MCF 10A (cell line): ENCODE measurements around the gene FAM151B. TPM values are rescaled to one million over a fixed set of nuclear protein-coding genes. Genes with fewer than 3 reads are reported as not detected.

Experiments
- Bru-seq: library from RNA; stranded (reverse); fragments of 400-500 nt; gene quantifications from one replicate; lab custom pipeline; 2021; lab: Mats Ljungman, UMichigan
- BruChase-seq, 2 experiments: library from RNA; stranded (reverse); fragments of 400-500 nt; gene quantifications; one replicate each; lab custom pipeline; 2021; lab: Mats Ljungman, UMichigan
- BruUV-seq: library from RNA; stranded (reverse); fragments of 400-500 nt; replicated peaks from 2 replicates; lab custom pipeline; 2021; lab: Mats Ljungman, UMichigan
- CTCF ChIA-PET: fragments of 300-600 bp; sonication (Branson Sonifier 250); formaldehyde crosslinking; extraction: SDS; loops from one replicate; lab custom pipeline; 2021; ENCODE audit warnings: antibody characterized with exemption, inconsistent platforms; lab: Yijun Ruan, JAX
- POLR2A ChIA-PET: fragments of 300-600, 350-650 bp; sonication (Branson Sonifier 250); formaldehyde crosslinking; extraction: SDS; loops from one replicate; lab custom pipeline; 2020; ENCODE audit warnings: antibody characterized with exemption, inconsistent platforms; lab: Yijun Ruan, JAX
- DNase-seq: peaks from one replicate; pipeline ENCODE4 v3.0.0-alpha.2; 2018; ENCODE audit not compliant: unreplicated experiment
- H3K27ac Mint-ChIP-seq: one replicate; pipeline ENCODE4 v1.8.0; 2022; ENCODE audit warnings: mild to moderate bottlenecking, low read depth, mixed read lengths; ENCODE audit not compliant: unreplicated experiment
- H3K27me3 Mint-ChIP-seq: one replicate; pipeline ENCODE4 v1.8.0; 2022; ENCODE audit warnings: mixed read lengths; ENCODE audit not compliant: insufficient read depth, unreplicated experiment
- H3K36me3 Mint-ChIP-seq: one replicate; pipeline ENCODE4 v1.8.0; 2022; ENCODE audit warnings: mild to moderate bottlenecking, moderate library complexity, mixed read lengths; ENCODE audit not compliant: insufficient read depth, unreplicated experiment
- H3K4me1 Mint-ChIP-seq: one replicate; pipeline ENCODE4 v1.8.0; 2022; ENCODE audit warnings: mixed read lengths; ENCODE audit not compliant: insufficient read depth, unreplicated experiment
- H3K4me3 Mint-ChIP-seq: one replicate; pipeline ENCODE4 v1.8.0; 2022; ENCODE audit warnings: mild to moderate bottlenecking, moderate library complexity, mixed read lengths; ENCODE audit not compliant: unreplicated experiment
- H3K9me3 Mint-ChIP-seq: one replicate; pipeline ENCODE4 v1.8.0; 2022; ENCODE audit warnings: mixed read lengths; ENCODE audit not compliant: unreplicated experiment
- intact Hi-C: fragments of 100-400 bp; cut with micrococcal nuclease; formaldehyde crosslinking; loops from 2 replicates; pipeline ENCODE4 v1.14.1; 2022
- long read RNA-seq: library from polyadenylated mRNA; stranded (forward); transcript quantifications from one replicate; pipeline ENCODE4 v2.0.0, GENCODE V29; 2022
- total RNA-seq: library from RNA; stranded (reverse); gene quantifications from 2 replicates; pipeline ENCODE4 v1.2.3, GENCODE V29; 2022
- TF ChIP-seq, protein P1 (sequence below): fragments of 200-600 bp; IDR thresholded peaks from one replicate; pipeline ENCODE4 v1.8.0; 2022; ENCODE audit warnings: antibody characterized with exemption, mild to moderate bottlenecking; ENCODE audit not compliant: unreplicated experiment

The FAM151B gene
- total RNA-seq (1.8 TPM in 2 replicates), Bru-seq, nascent RNA (percentile 48 among the genes with signal in this experiment), BruChase-seq, experiment 1, labeled RNA remaining after a 6-hour chase (percentile 66 among the genes with signal in this experiment), BruChase-seq, experiment 2, labeled RNA remaining after a 2-hour chase (percentile 62 among the genes with signal in this experiment)
- long read RNA-seq, partial matches to known transcripts, result 0 of 3 reads
- long read RNA-seq, other reads (novel, unspliced or antisense), result 1 of 3 reads

DNA sequence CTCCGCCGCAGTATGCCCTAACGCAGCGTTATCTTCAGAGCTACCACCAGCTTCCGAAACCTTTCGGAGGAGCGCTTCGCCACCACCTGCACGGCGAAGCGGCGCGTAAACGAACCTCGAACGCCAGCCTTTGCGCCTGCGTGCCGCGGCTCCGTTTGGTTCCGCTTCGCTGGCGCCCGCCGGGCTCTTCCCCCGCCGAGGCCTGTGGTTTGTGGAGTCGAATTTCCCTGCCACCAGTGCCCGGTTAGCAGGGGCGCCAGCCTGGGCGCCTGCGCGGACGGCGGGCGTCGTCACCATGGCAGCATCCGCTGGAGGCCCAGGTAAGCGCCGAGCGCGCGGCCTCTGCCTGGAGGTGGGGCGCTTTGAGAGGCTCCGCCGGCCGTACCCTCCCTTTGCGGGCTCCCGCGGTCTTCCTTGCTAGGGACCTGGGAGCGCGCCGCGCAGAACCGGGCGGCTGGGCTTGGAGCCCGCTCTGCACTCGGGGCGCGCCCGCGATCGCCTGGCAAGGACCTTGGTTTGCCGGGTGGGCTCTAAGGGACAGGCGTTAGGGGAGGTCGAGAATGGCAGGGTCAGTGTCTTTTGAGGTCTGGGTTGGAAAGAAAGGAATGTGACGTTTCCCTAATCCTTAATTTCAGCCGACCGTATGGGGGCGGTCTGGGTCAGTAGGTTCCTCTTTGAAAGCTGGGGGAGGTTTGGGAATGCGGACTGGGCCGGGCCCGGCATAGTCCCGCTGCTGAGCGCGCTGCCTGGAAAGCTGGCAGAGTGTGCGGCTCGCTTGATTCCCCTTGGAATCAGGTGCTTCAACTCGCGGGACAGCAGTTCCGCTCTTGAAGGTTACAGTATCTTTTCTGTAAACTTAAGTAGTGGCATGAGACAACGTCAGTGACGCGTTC lies at the start of gene FAM151B:
TSS of gene FAM151B (plus strand) at position 272 of the 893 bp plus-strand sequence. CDS start at position 296, 24 bp downstream.
- Mint-ChIP-seq H3K4me1 (peaks cover 17% of the 10 kb centered on the region), H3K27me3 (no peaks in the 10 kb centered on the region), H3K27ac (peak within 1 kb of the TSS; percentile 94), H3K9me3 (peaks cover 2% of the 10 kb centered on the region), H3K4me3 (peak within 1 kb of the TSS; percentile 95), H3K36me3 (peaks cover 42% of the 10 kb centered on the region)
- BruUV-seq, result no TSS peak
- DNase-seq, result peak; percentile 95
- CTCF ChIA-PET, result interaction anchor here (0.5 to 1.0 kb wide), 4 partner anchors 184 to 541 kb away, joined by 3 to 5 read pairs (median 3); no protein-coding TSS in a partner anchor
- TF ChIP-seq, protein P1, sequence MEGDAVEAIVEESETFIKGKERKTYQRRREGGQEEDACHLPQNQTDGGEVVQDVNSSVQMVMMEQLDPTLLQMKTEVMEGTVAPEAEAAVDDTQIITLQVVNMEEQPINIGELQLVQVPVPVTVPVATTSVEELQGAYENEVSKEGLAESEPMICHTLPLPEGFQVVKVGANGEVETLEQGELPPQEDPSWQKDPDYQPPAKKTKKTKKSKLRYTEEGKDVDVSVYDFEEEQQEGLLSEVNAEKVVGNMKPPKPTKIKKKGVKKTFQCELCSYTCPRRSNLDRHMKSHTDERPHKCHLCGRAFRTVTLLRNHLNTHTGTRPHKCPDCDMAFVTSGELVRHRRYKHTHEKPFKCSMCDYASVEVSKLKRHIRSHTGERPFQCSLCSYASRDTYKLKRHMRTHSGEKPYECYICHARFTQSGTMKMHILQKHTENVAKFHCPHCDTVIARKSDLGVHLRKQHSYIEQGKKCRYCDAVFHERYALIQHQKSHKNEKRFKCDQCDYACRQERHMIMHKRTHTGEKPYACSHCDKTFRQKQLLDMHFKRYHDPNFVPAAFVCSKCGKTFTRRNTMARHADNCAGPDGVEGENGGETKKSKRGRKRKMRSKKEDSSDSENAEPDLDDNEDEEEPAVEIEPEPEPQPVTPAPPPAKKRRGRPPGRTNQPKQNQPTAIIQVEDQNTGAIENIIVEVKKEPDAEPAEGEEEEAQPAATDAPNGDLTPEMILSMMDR, result peak; percentile 34
- POLR2A ChIA-PET, result interaction anchor here (0.6 to 3.0 kb wide), 16 partner anchors 8 to 232 kb away, joined by 3 to 52 read pairs (median 4); partner anchors contain the start of genes DHFR, MSH3, SERINC5 and ZFYVE16
- intact Hi-C loops, result loop anchor here (1.0 to 5.0 kb wide), 3 partner anchors 167 to 679 kb away; partner anchors contain the start of genes DHFR and MSH3

GRCh38 chr5:80438739-80439138 lies 49.2 kb upstream of the FAM151B start:
- H3K4me3 Mint-ChIP-seq, result no peak overlapping the region
- no peak for DNase-seq
- BruUV-seq, result no TSS peak
- H3K36me3 Mint-ChIP-seq, result peaks cover 40% of the 10 kb centered on the region
- intact Hi-C loops, result no loop called here
- H3K9me3 Mint-ChIP-seq, result no peaks in the 10 kb centered on the region
- CTCF ChIA-PET, result no interaction called here
- no peaks in the 10 kb centered on the region for H3K27me3 Mint-ChIP-seq
- no peaks in the 10 kb centered on the region for H3K4me1 Mint-ChIP-seq
- POLR2A ChIA-PET, result interaction anchor here (1.2 kb wide), 1 partner anchor 29 kb away, joined by 3 read pairs; no protein-coding TSS in a partner anchor
- H3K27ac Mint-ChIP-seq, result no peak overlapping the region
- TF ChIP-seq, protein P1, result no peak

DNA sequence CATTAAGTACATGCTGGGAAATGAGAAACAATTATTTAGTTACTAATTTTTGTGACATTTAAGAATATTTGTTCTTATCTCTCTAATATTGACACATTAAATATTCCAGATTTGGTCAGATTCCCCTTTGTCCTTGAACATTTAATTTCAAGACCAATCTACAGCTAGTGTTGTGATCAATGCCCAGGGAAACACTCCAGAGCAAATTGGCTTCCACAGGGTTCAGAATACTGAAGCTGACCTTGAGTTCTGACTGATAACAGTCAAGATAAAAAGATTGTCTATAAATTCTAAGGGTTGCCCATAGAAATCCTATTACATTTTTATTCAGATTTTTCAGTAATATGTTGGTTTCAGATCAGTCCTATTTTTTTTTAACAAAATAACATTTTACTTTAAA lies 48.7 kb upstream of the FAM151B start:
- Mint-ChIP-seq H3K9me3 (no peaks in the 10 kb centered on the region), H3K4me1 (no peaks in the 10 kb centered on the region), H3K36me3 (peaks cover 39% of the 10 kb centered on the region), H3K27ac (no peak overlapping the region), H3K27me3 (no peaks in the 10 kb centered on the region), H3K4me3 (no peak overlapping the region)
- intact Hi-C loops, result no loop called here
- no peak for DNase-seq
- no TSS peak for BruUV-seq
- ChIA-PET POLR2A (interaction anchor here (1.2 kb wide), 1 partner anchor 28 kb away, joined by 3 read pairs; no protein-coding TSS in a partner anchor), CTCF (no interaction called here)
- TF ChIP-seq, protein P1, result no peak
